Endothelial cell of umbilical vein (primary cell): ENCODE measurements around the gene TIMM17A.

Experiments used
- CTCF ChIP-seq, 2 donors: IDR thresholded peaks; 1 replicate in 1 of 2; 2 replicates in 1 of 2; pipeline ENCODE4 v1.5.1; 2011; ENCODE audit warnings: low read length in 2 of 2, mild to moderate bottlenecking in 2 of 2, moderate library complexity in 2 of 2, control low read depth in 1 of 2, inconsistent platforms in 1 of 2, low read depth in 1 of 2; ENCODE audit not compliant: insufficient read depth in 1 of 2; ENCODE audit errors: extremely low read depth in 1 of 2
- EZH2 ChIP-seq: IDR thresholded peaks from 2 replicates; pipeline ENCODE4 v1.6.1; 2012; ENCODE audit warnings: borderline replicate concordance, low read depth, mild to moderate bottlenecking, moderate library complexity, low read length, inconsistent platforms; ENCODE audit not compliant: severe bottlenecking
- FOS ChIP-seq: IDR thresholded peaks from 2 replicates; pipeline ENCODE4 v1.6.1; 2011; ENCODE audit warnings: mild to moderate bottlenecking, low read length, moderate library complexity, borderline replicate concordance; ENCODE audit not compliant: insufficient read depth
- GATA2 ChIP-seq: IDR thresholded peaks from 2 replicates; pipeline ENCODE4 v1.7.0; 2011; ENCODE audit warnings: low read depth, mild to moderate bottlenecking, moderate library complexity, mixed read lengths, low read length; ENCODE audit not compliant: insufficient read length, insufficient read depth
- JUN ChIP-seq: IDR thresholded peaks from 2 replicates; pipeline ENCODE4 v1.6.1; 2011; ENCODE audit warnings: borderline replicate concordance, low read depth; ENCODE audit not compliant: insufficient read length, insufficient read depth
- MYC ChIP-seq: IDR thresholded peaks from one replicate; pipeline ENCODE4 v1.6.1; 2011; ENCODE audit warnings: mild to moderate bottlenecking, low read depth, low read length
- POLR2A ChIP-seq: IDR thresholded peaks from 2 replicates; pipeline ENCODE4 v1.6.1; 2012; ENCODE audit warnings: low read depth, mild to moderate bottlenecking, control low read depth, low read length
- POLR2AphosphoS5 ChIP-seq: IDR thresholded peaks from 2 replicates; pipeline ENCODE4 v1.6.1; 2012; ENCODE audit warnings: low read depth, mild to moderate bottlenecking, control low read depth, low read length, moderate library complexity; ENCODE audit not compliant: insufficient read depth
- TF ChIP-seq, protein P1 (sequence below): IDR thresholded peaks from 2 replicates; pipeline ENCODE4 v1.6.1; 2011; ENCODE audit not compliant: insufficient read depth, insufficient read length

DNA sequence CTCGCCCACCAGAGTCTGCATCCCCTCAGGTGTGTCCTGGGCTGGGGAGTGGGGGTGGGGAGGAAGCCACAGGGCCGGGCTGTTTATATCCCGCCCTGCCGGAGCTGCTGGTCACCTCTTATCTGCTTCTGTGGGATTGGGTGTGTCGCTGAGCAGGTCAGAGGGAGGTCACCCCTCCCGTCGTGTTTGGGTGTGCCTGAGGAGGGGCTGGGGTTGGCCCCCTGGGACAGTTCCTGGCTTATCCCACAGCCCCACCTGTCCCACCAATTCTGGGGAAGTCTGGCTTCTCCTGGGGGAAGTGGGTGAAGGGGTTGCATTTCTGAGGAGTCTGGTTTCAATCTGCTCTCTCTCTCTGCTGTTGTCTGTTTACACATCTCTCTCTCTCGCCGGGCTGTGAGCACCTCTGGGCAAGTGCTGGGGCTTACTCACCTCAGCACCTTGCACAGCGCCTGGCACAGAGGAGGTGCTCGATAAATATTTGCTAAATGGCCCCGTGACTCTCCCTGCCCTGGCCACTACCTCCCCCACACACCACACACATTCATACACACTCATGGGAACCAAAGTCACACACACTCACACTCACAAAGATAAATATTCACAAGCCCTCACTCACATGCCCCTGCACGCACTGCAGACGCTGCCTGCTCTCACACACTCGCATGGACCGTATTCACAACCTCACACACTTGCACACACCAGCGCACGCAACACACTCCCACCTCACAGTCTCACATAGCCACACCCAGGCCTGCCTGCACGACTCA is 63.3 kb downstream of the TIMM17A start:
- no peak for TF ChIP-seq CTCF (IDR thresholded peaks at IDR 0.05; ENCODE audit: extremely low read depth in 1 of 2, insufficient read depth in 1 of 2, low read depth in 1 of 2, low read length in 2 of 2)
- no peak for TF ChIP-seq EZH2
- no peak for TF ChIP-seq POLR2A
- no peak for TF ChIP-seq MYC
- TF ChIP-seq POLR2AphosphoS5, result no peak
- TF ChIP-seq, protein P1, sequence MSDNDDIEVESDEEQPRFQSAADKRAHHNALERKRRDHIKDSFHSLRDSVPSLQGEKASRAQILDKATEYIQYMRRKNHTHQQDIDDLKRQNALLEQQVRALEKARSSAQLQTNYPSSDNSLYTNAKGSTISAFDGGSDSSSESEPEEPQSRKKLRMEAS, result no peak
- no peak for TF ChIP-seq FOS
- TF ChIP-seq JUN, result no peak
- no peak for TF ChIP-seq GATA2
